HG03135 (cell line): ENCODE results near the gene TNS1.
"Not testable (repeated sequence)": the region's sequence is repeated elsewhere in the genome, so short reads cannot be mapped to it uniquely, and the experiment has no call there.

ENCODE experiments used
- ATAC-seq: cut with Tn5 transposase; IDR thresholded peaks from one replicate; pipeline ENCODE4 v1.9.1; 2021; ENCODE audit warnings: mild to moderate bottlenecking, moderate library complexity; ENCODE audit not compliant: unreplicated experiment

Gene TNS1

GRCh38 chr2:218030409-218031195 lies 27.8 kb upstream of the TNS1 start:
- no peak for ATAC-seq

- no peak for ATAC-seq
Measured at GRCh38 chr2:218029366-218030360, 26.9 kb upstream of the TNS1 start.

- ATAC-seq = no peak
Measured at GRCh38 chr2:218028562-218029348, 26.0 kb upstream of the TNS1 start.

GRCh38 chr2:218028189-218028495 lies 25.3 kb upstream of the TNS1 start:
- ATAC-seq = no peak

GRCh38 chr2:218027426-218028188 lies 24.8 kb upstream of the TNS1 start:
- no peak for ATAC-seq

- ATAC-seq = no peak
Measured at GRCh38 chr2:218026676-218027425, 24.1 kb upstream of the TNS1 start.

GRCh38 chr2:218026244-218026643 lies 23.4 kb upstream of the TNS1 start:
- ATAC-seq = no peak

- no peak for ATAC-seq
Measured at GRCh38 chr2:218024871-218025270, 22.1 kb upstream of the TNS1 start.

GRCh38 chr2:218024336-218024735 lies 21.5 kb upstream of the TNS1 start:
- ATAC-seq = no peak

GRCh38 chr2:218023636-218024035 lies 20.8 kb upstream of the TNS1 start:
- no peak for ATAC-seq

GRCh38 chr2:218022851-218023530 lies 20.2 kb upstream of the TNS1 start:
- ATAC-seq = no peak

- ATAC-seq = no peak
Measured at GRCh38 chr2:218022131-218022850, 19.5 kb upstream of the TNS1 start.

- ATAC-seq = no peak
Measured at GRCh38 chr2:218021536-218022071, 18.8 kb upstream of the TNS1 start.

- ATAC-seq = no peak
Measured at GRCh38 chr2:218020966-218021535, 18.3 kb upstream of the TNS1 start.

GRCh38 chr2:218020281-218020680 lies 17.5 kb upstream of the TNS1 start:
- ATAC-seq = no peak

- no peak for ATAC-seq
Measured at GRCh38 chr2:218019411-218020060, 16.7 kb upstream of the TNS1 start.

- ATAC-seq = not testable (repeated sequence)
Measured at GRCh38 chr2:218018842-218019125, 16.0 kb upstream of the TNS1 start.
